ENCODE measurements around the gene SCMH1. TPM values are rescaled to one million over a fixed set of nuclear protein-coding genes. Genes with fewer than 3 reads are reported as not detected.

Gene SCMH1
- total and polyA plus RNA-seq, 10 donors, result 8.6 to 40.5 (median 26.1) TPM

DNA sequence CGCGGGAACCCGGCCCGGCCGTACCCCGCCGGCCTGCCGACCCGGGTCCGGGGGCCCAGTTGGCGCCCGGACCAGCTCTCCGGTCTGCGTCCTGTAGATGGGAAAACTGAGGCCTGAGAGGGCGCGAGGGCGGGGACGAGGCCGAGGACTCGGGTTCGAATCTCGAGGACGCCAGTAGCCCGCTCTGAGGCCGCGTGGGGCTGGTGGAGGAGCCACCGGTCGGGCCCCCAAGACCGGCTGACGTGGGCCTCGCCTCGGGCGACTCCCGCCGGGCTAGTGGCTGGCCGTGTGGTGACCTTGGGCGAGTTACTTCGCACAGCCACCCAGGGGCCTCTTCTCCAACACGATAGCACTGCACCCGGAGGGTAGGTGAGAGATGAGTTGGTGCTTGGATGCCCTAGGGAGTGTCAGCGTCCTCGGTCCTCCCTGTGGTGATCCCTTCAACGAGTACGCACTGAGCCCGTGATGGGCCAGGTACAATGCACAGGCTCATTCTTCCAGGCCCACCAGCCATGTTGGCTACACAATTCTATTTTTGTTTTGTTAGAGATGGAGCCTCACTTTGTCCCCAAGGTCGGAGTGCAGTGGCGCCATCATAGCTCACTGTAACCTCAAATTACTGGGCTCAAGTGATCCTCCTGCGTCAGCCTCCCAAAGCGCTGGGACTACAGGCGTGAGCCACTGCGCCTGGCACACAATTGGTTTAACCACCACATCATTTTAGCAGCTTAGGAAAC lies 404 bp upstream of the SCMH1 start:
- H3K36me3 ChIP-seq, result no peaks in the 10 kb centered on the region
- peak overlapping the region; percentile 84 to 96 (median 92) for H3K27ac ChIP-seq
- H3K4me1 ChIP-seq, result peaks cover 13 to 49% (median 44%) of the 10 kb centered on the region in 6 donors
- no peak for TF ChIP-seq POLR2AphosphoS5 (IDR thresholded peaks at IDR 0.05)
- no peak for TF ChIP-seq POLR2A (IDR thresholded peaks at IDR 0.05)
- TF ChIP-seq CTCF (IDR thresholded peaks at IDR 0.05 in 8 of 11, conservative IDR thresholded peaks at IDR 0.05 in 3 of 11), result no peak
- peak overlapping the region; percentile 53 to 95 (median 82) for H3K4me3 ChIP-seq
- intact Hi-C loops (cut with DNase I; ENCODE audit: low total_unique reads), result no loop called here
- DNase-seq, result peak; percentile 85
- no peaks in the 10 kb centered on the region for H3K27me3 ChIP-seq (replicated peaks in 1 of 7)
- no peaks in the 10 kb centered on the region for H3K9me3 ChIP-seq
- WGBS, 5 donors, result 13 to 20% (median 18%) methylated on average over 37 to 51 of the region's 51 CpGs

DNA sequence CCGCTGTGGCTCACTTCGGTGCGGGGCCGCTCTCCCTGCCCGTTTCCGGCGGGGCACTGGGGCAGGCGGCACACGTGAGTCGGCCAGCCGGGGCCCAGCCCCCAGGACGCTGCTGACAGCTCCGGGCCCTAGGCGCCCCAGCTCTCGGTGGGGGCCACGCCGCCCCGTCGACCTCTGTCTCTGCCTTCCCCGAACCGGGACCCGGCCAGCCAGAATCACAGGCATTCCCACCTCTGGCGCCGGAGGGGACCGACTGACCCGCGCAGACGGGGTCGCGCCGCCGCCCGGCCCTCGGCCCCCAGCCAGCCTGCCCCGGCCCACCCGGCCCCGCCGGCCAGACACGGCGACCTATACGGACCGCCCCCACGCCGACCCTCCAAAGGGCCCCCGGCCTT lies 755 bp downstream of the SCMH1 start:
- peak; percentile 92 for DNase-seq
- Histone ChIP-seq H3K4me1 (peaks cover 13 to 59% (median 44%) of the 10 kb centered on the region in 6 donors), H3K36me3 (no peaks in the 10 kb centered on the region), H3K9me3 (no peaks in the 10 kb centered on the region), H3K4me3 (peak overlapping the region; percentile 70 to 95 (median 84)), H3K27me3 (replicated peaks in 1 of 7) (no peaks in the 10 kb centered on the region), H3K27ac (peak overlapping the region; percentile 84 to 96 (median 92))
- intact Hi-C loops (cut with DNase I; ENCODE audit: low total_unique reads), result no loop called here
- TF ChIP-seq POLR2AphosphoS5 (IDR thresholded peaks at IDR 0.05) (peak; percentile 47 to 80 (median 61)), CTCF (IDR thresholded peaks at IDR 0.05 in 8 of 11, conservative IDR thresholded peaks at IDR 0.05 in 3 of 11) (no peak)
- WGBS, 5 donors, result 0 to 2% (median 1%) methylated on average over 5 to 45 of the region's 45 CpGs

GRCh38 chr1:41240781-41241353 lies 1.2 kb downstream of the SCMH1 start:
- Histone ChIP-seq H3K27me3 (replicated peaks in 1 of 7) (no peaks in the 10 kb centered on the region), H3K4me3 (peak overlapping the region; percentile 70 to 95 (median 84)), H3K36me3 (no peaks in the 10 kb centered on the region), H3K4me1 (peaks cover 13 to 60% (median 44%) of the 10 kb centered on the region in 6 donors), H3K9me3 (no peaks in the 10 kb centered on the region), H3K27ac (peak overlapping the region; percentile 84 to 96 (median 92))
- WGBS, 5 donors, result 9 to 16% (median 13%) methylated on average over 12 of the region's 12 CpGs
- DNase-seq, result no peak
- intact Hi-C loops (cut with DNase I; ENCODE audit: low total_unique reads), result no loop called here
- TF ChIP-seq POLR2AphosphoS5 (IDR thresholded peaks at IDR 0.05) (no peak), CTCF (IDR thresholded peaks at IDR 0.05 in 8 of 11, conservative IDR thresholded peaks at IDR 0.05 in 3 of 11) (no peak), POLR2A (IDR thresholded peaks at IDR 0.05) (no peak)

GRCh38 chr1:41239988-41240610 lies 2.0 kb downstream of the SCMH1 start:
- H3K9me3 ChIP-seq, result no peaks in the 10 kb centered on the region
- peak overlapping the region in 7 of 8 donors; percentile 89 to 96 (median 93) for H3K27ac ChIP-seq
- no peak overlapping the region for H3K4me3 ChIP-seq
- no peaks in the 10 kb centered on the region for H3K27me3 ChIP-seq (replicated peaks in 1 of 7)
- DNase-seq, result no peak
- intact Hi-C loops (cut with DNase I; ENCODE audit: low total_unique reads), result no loop called here
- TF ChIP-seq CTCF (IDR thresholded peaks at IDR 0.05 in 8 of 11, conservative IDR thresholded peaks at IDR 0.05 in 3 of 11) (peak in 3 of 11 experiments; percentile 10 to 31 (median 20)), POLR2A (IDR thresholded peaks at IDR 0.05) (no peak), POLR2AphosphoS5 (IDR thresholded peaks at IDR 0.05) (no peak)
- no peaks in the 10 kb centered on the region for H3K36me3 ChIP-seq
- peaks cover 13 to 62% (median 44%) of the 10 kb centered on the region in 6 donors for H3K4me1 ChIP-seq

Data from spleen (tissue), 11 donors.